AG20443 (cell line): ENCODE data around the gene ANG.
"Not testable (repeated sequence)": the region's sequence is repeated elsewhere in the genome, so short reads cannot be mapped to it uniquely, and the experiment has no call there.

Experiments used
- DNase-seq: peaks from one replicate; pipeline ENCODE4 v3.0.0; 2012; ENCODE audit warnings: low spot score, mixed read lengths

ANG gene

DNA sequence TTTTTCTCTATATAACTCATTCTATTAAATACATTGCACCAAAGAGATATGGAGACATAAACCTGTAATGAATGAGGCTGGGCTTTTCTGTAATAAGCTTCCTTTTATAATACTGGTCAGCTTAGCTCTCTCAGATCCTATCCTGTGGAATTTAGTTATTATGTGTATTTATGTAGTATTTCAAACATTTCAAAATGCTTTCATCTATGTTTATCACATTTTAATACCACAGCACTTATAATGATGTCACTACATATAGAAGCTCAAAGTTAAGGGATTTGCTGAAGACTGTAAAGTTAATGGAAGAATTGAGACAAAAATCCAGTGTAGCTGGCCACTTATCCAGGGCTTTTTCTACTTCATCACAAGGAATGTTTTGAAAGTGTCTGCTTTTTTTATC, 11.4 kb downstream of the ANG start:
- no peak for DNase-seq

- DNase-seq: not testable (repeated sequence)
Measured at GRCh38 chr14:20700965-20701364, 12.4 kb downstream of the ANG start.

- DNase-seq: no peak
Measured at GRCh38 chr14:20706657-20707355, 18.2 kb downstream of the ANG start.

- no peak for DNase-seq
Measured at GRCh38 chr14:20707622-20708021, 19.1 kb downstream of the ANG start.

- no peak for DNase-seq
Measured at GRCh38 chr14:20711261-20711660, 22.7 kb downstream of the ANG start.

DNA sequence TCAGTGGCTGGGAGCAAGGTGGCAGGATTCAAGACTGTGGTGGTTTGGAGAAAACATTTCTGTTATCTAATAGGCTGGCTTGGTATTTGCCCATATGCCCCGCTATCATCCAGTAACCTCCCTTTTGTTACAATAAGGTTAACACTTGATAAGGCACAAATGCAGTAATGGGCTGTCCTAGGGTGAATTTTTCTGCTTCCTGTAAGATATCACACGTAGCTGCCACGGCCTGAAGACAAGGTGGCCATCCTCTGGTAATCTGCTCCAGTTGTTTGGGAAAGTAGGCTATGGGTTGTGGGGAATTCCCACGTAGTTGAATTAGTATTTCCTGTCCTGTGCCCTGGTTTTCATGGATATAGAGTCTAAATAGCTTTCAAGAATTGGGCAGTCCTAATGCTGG, 23.1 kb downstream of the ANG start:
- DNase-seq: no peak

GRCh38 chr14:20712904-20713303, 24.3 kb downstream of the ANG start:
- no peak for DNase-seq

- DNase-seq: peak; percentile 26
Measured at GRCh38 chr14:20714593-20715250, 26.2 kb downstream of the ANG start.

DNA sequence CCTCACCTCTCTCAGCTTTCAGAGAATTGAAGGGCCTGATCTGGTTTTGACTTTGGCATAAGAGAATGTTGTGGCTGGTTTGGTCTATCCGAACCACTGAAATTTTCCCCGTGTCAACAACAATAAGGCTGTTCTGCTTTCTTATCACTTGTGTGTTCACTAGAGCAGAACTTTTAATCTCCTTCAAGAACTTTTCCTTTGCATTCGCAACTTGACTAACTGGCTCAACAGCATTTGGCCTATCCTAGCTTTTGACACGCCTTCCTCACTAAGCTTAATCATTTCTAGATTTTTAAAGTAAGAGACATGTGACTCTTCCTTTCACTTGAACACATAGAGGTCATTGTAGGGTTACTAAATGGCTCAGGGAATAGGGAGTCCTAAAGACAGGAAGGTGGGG, 31.2 kb downstream of the ANG start:
- no peak for DNase-seq

DNA sequence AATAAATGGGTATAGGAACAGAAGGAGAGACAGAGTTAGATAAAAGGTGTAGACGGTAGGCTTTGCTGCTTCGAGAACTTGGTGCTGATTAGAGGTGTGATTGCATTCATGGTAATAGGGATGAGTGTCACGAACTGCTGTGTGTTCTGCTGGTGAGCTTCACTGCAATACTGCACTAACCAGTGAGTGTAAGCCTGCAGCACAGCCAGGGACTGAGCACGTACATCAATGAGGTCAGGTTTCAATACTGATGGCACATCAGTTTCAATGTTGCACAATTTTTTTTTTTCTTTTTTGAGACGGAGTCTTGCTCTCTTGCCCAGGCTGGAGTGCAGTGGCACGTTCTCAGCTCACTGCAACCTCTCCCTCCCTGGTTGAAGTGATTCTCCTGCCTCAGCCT, 32.2 kb downstream of the ANG start:
- DNase-seq: no peak

DNA sequence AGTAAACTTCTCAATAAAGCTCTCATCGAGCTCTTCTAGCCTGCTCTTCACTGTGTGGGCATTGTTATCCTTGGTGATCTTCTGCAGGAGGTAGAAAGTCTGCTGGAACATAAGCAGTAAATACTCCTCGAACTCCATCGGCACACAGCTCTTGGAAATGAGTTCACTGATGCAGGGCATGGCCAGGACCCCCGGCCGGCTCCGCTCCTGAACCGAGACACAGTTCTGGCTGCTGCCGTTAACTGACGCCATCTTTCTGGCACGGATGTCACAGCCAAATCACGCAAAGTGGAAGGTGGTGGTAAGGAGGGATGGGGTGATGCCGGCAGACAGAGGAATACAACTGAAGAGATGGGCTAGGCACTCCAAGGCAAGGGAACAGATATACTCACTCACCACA, 33.5 kb downstream of the ANG start:
- DNase-seq: no peak

- DNase-seq: peak; percentile 12
Measured at GRCh38 chr14:20723488-20723887, 34.9 kb downstream of the ANG start.

- DNase-seq: not testable (repeated sequence)
Measured at GRCh38 chr14:20726121-20726520, 37.6 kb downstream of the ANG start.

GRCh38 chr14:20726531-20726930, 38.0 kb downstream of the ANG start:
- no peak for DNase-seq

DNA sequence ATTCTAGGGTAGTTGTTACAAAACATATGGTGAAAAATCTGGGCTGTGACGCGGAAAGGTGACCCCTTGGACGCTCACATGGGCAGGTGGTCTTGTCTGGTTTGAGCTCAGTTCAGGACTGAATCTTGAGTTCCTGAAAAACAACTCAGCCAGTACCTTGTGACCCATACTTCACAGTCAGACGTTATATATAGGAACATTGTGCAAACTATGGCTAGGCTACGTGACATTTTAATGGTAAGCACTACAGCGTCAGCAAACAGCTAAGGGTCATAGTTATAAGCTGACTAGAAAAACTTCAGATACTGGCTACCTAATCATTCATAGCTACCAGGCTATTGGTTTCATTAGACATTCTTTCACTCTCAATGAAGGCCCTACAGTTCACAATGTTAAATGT, 42.3 kb downstream of the ANG start:
- no peak for DNase-seq

DNA sequence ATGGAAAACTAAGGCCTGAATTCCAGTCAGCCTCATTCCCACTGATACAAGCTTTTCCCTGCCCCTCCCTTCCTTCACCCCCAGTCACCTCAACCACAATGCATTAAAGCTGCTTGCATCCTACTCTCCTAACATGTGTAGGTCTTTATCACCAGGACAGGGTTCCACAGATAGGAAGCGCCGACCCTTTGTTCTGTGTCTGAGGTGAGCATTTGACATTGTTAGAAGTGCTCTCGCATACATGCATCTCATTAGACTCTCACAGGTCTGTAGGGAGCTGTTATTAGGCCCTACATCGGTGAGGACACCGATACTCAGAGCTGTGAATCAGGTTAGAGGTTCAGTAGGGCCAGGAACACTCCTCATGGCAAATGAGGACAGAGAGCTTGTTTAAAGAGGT, 43.9 kb downstream of the ANG start:
- DNase-seq: no peak

DNA sequence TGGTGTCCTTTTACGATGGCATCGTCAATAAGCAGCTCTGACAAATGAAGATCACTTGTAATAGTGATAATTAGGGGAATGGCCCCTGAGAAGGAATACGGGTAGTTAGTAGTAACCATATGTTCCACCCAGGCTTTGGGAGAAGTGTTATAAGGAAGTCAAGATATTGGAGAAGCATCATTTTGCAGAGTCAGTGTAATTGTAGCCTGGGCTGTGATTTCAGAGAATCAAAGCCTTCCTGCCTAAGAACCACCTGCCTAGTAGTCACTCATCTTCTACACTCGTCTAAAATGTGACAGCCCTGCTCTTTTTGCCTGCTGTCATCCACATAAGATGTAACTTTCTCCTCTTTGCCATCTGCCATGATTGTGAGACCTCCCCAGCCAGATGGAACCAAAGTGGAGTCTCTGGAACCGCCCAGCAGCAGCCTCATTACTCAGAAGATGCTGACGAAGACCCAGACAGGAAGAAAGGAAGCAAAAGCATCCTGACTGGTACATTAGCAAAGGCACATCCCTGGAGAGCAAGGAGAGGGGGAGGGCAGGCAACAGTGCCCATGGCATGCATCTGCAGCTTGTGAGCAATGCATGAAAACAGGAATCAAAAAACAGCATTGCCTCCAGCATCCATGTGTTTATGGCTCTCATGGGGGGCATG, 44.5 kb downstream of the ANG start:
- no peak for DNase-seq

- DNase-seq: no peak
Measured at GRCh38 chr14:20733684-20734429, 45.3 kb downstream of the ANG start.

GRCh38 chr14:20734430-20734806, 45.9 kb downstream of the ANG start:
- no peak for DNase-seq

GRCh38 chr14:20738292-20738691, 49.7 kb downstream of the ANG start:
- not testable (repeated sequence) for DNase-seq

DNA sequence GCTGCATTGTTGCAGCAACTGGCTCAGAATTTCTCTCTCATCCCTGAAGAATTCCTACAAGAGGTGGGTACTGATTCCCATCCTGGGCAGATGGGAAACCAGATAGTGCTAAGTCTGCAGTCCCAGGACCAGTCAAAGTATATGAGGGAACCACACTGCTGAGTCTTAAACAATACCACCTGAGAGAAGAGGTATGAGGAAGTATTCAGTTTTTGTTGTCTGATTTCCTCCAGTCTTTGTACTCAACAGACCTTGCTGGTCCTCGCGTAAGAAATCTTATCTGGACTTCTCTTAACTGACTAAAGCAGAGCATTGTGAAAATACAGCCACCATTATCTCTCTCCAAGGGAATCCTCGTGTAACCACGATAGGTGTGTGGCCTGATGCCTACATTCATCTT, 53.6 kb downstream of the ANG start:
- no peak for DNase-seq

- no peak for DNase-seq
Measured at GRCh38 chr14:20743556-20743955, 55.0 kb downstream of the ANG start.
